Panc1 (cell line): ENCODE measurements around the gene FGFBP1. TPM values are rescaled to one million over a fixed set of nuclear protein-coding genes. Genes with fewer than 3 reads are reported as not detected.

Experiments used
- ATAC-seq: fragments of 200-7000 bp; cut with Tn5 transposase; 2 replicates; pipeline ENCODE4 v1.9.1; 2020; ENCODE audit warnings: mild to moderate bottlenecking, moderate library complexity
- BruUV-seq: library from RNA; stranded (reverse); fragments of 400-500 nt; replicated peaks from 2 replicates; lab custom pipeline; 2021; lab: Mats Ljungman, UMichigan
- CTCF ChIA-PET: fragments of 300-600 bp; sonication (Branson Sonifier 250); formaldehyde crosslinking; loops from one replicate; lab custom pipeline; 2022; ENCODE audit warnings: antibody characterized with exemption; lab: Charles Lee
- POLR2A ChIA-PET: fragments of 300-600 bp; sonication (Branson Sonifier 250); formaldehyde crosslinking; loops from one replicate; lab custom pipeline; 2022; ENCODE audit warnings: antibody characterized with exemption; lab: Charles Lee
- DNase-seq: peaks from one replicate; pipeline ENCODE4 v3.0.0-alpha.2; 2010; ENCODE audit warnings: low read depth, low spot score
- H3K27ac ChIP-seq: 2 replicates; pipeline ENCODE4 v1.5.1; 2011; ENCODE audit warnings: mild to moderate bottlenecking, low read length, inconsistent platforms
- H3K27me3 ChIP-seq: fragments of 200-500 bp; sonication (Bioruptor generic); 2 replicates; pipeline ENCODE4 v1.6.0; 2014; ENCODE audit warnings: low read length, inconsistent platforms; ENCODE audit not compliant: control insufficient read depth, insufficient read depth
- H3K36me3 ChIP-seq: fragments of 200-500 bp; sonication (Bioruptor generic); 2 replicates; pipeline ENCODE4 v1.5.1; 2014; ENCODE audit warnings: inconsistent platforms, mild to moderate bottlenecking, low read length, moderate library complexity; ENCODE audit not compliant: control insufficient read depth, insufficient read depth
- H3K4me1 ChIP-seq: 2 replicates; pipeline ENCODE4 v1.5.1; 2011; ENCODE audit warnings: inconsistent platforms, mild to moderate bottlenecking, low read length, moderate library complexity; ENCODE audit not compliant: control insufficient read depth, insufficient read depth
- H3K4me3 ChIP-seq, 2 experiments: 2 replicates each; pipeline ENCODE4 v1.5.1; 2011 to 2012; ENCODE audit warnings: low read depth in 2 of 2, low read length in 2 of 2, mild to moderate bottlenecking in 2 of 2, inconsistent platforms in 1 of 2, moderate library complexity in 1 of 2
- H3K9me3 ChIP-seq: fragments of 200-500 bp; sonication (Bioruptor generic); 2 replicates; pipeline ENCODE4 v1.5.1; 2014; ENCODE audit warnings: low read depth, mild to moderate bottlenecking, inconsistent platforms, low read length, moderate library complexity; ENCODE audit not compliant: control insufficient read depth, insufficient read depth
- CTCF ChIP-seq: fragments of 450-650 bp; IDR thresholded peaks from 2 replicates; pipeline ENCODE4 v1.5.1; 2017; ENCODE audit warnings: mild to moderate bottlenecking
- POLR2AphosphoS5 ChIP-seq: IDR thresholded peaks from 2 replicates; pipeline ENCODE4 v1.6.1; 2012; ENCODE audit warnings: mild to moderate bottlenecking, low read depth, low read length, moderate library complexity
- REST ChIP-seq, 2 experiments: IDR thresholded peaks; 2 replicates each; pipeline ENCODE4 v1.6.1; 2011 to 2012; ENCODE audit warnings: low read depth in 2 of 2, control low read depth in 1 of 2, low read length in 1 of 2, mild to moderate bottlenecking in 1 of 2, moderate library complexity in 1 of 2; ENCODE audit not compliant: insufficient read depth in 1 of 2
- SIN3A ChIP-seq: IDR thresholded peaks from 2 replicates; pipeline ENCODE4 v1.6.1; 2012; ENCODE audit warnings: low read depth, mild to moderate bottlenecking, low read length, moderate library complexity, borderline replicate concordance; ENCODE audit not compliant: insufficient read depth
- TCF7L2 ChIP-seq: IDR thresholded peaks from 2 replicates; pipeline ENCODE4 v1.6.1; 2011; ENCODE audit warnings: mild to moderate bottlenecking, low read depth, low read length, inconsistent platforms
- in situ Hi-C: cut with HindIII; loops from 2 replicates; pipeline ENCODE4 v1.10.0; 2016; ENCODE audit warnings: low sequenced_read_pairs, low pct_unique_long_range_greater_than_20kb
- intact Hi-C: fragments of 100-400 bp; cut with micrococcal nuclease; formaldehyde crosslinking; loops from one replicate; pipeline ENCODE4 v1.10.0; 2022; ENCODE audit not compliant: unreplicated experiment
- total RNA-seq: library from RNA; stranded (reverse); gene quantifications from one replicate; pipeline ENCODE4 v1.2.1, GENCODE V29; 2021; ENCODE audit not compliant: unreplicated experiment

The FGFBP1 gene
- total RNA-seq, 1 experiment from 2014 or later, result 0.39 TPM

- H3K27ac ChIP-seq, result no peak overlapping the region
- intact Hi-C loops (no loop called here), in situ Hi-C loops (no loop called here)
- no peak overlapping the region for H3K4me3 ChIP-seq
- no peaks in the 10 kb centered on the region for H3K9me3 ChIP-seq
- no TSS peak for BruUV-seq
- TF ChIP-seq REST (IDR thresholded peaks at IDR 0.05; ENCODE audit: insufficient read depth in 1 of 2, low read depth in 2 of 2, low read length in 1 of 2), result no peak
- TF ChIP-seq SIN3A, result no peak
- TF ChIP-seq CTCF, result no peak
- TF ChIP-seq TCF7L2, result no peak
- no peak for TF ChIP-seq POLR2AphosphoS5
- no peaks in the 10 kb centered on the region for H3K4me1 ChIP-seq
- no peaks in the 10 kb centered on the region for H3K36me3 ChIP-seq
- no peaks in the 10 kb centered on the region for H3K27me3 ChIP-seq
- ATAC-seq (no peak), DNase-seq (no peak)
- CTCF ChIA-PET, result no interaction called here
- POLR2A ChIA-PET, result no interaction called here
Observed at GRCh38 chr4:15938182-15938581, 358 bp downstream of the FGFBP1 start.

- ChIA-PET CTCF (no interaction called here), POLR2A (no interaction called here)
- ATAC-seq (no peak), DNase-seq (no peak)
- Histone ChIP-seq H3K27ac (no peak overlapping the region), H3K4me1 (no peaks in the 10 kb centered on the region), H3K36me3 (no peaks in the 10 kb centered on the region), H3K4me3 (no peak overlapping the region), H3K9me3 (no peaks in the 10 kb centered on the region), H3K27me3 (no peaks in the 10 kb centered on the region)
- no TSS peak for BruUV-seq
- TF ChIP-seq SIN3A, result no peak
- TF ChIP-seq POLR2AphosphoS5, result no peak
- no peak for TF ChIP-seq REST (IDR thresholded peaks at IDR 0.05; ENCODE audit: insufficient read depth in 1 of 2, low read depth in 2 of 2, low read length in 1 of 2)
- TF ChIP-seq CTCF, result no peak
- no peak for TF ChIP-seq TCF7L2
- intact Hi-C loops (no loop called here), in situ Hi-C loops (no loop called here)
Observed at GRCh38 chr4:15936495-15936894, 2.0 kb downstream of the FGFBP1 start.
